Measurements from ENCODE around the gene CCNYL1. TPM values are rescaled to one million over a fixed set of nuclear protein-coding genes. Genes with fewer than 3 reads are reported as not detected.
"Not testable (repeated sequence)": the region's sequence is repeated elsewhere in the genome, so short reads cannot be mapped to it uniquely, and the experiment has no call there.

Gene CCNYL1
- total RNA-seq, 1 experiment from 2014 or later = 21.8 TPM

- H3K79me2 ChIP-seq (ENCODE audit: low read depth) = no peaks in the 10 kb centered on the region
- TF ChIP-seq EZH2 (IDR thresholded peaks at IDR 0.05; ENCODE audit: low read depth) (no peak), CTCF (conservative IDR thresholded peaks at IDR 0.05) (no peak)
- H3K9me3 ChIP-seq (ENCODE audit: insufficient read depth, low read depth) = no peaks in the 10 kb centered on the region
- H3K9me2 ChIP-seq (ENCODE audit: insufficient read depth) = no peaks in the 10 kb centered on the region
- no peak overlapping the region for H3K27ac ChIP-seq
- peaks cover 6% of the 10 kb centered on the region; the same call in 1 of the 2 replicates for H3F3A ChIP-seq (ENCODE audit: insufficient read depth, low read depth)
- CTCF ChIA-PET = no interaction called here
- BruUV-seq (replicated peaks) = no TSS peak
- POLR2A ChIA-PET (ENCODE audit: unreplicated experiment) = interaction anchor here (0.6 kb wide), 1 partner anchor 952 kb away, joined by 4 read pairs; no protein-coding TSS in a partner anchor
- no peaks in the 10 kb centered on the region for H4K20me1 ChIP-seq (ENCODE audit: insufficient read depth)
- no peak overlapping the region for H3K4me2 ChIP-seq
- H3K27me3 ChIP-seq (ENCODE audit: insufficient read depth, low read depth) = no peaks in the 10 kb centered on the region
- no peaks in the 10 kb centered on the region for H3K36me3 ChIP-seq (ENCODE audit: low read depth)
- DNase-seq = no peak
- no peak overlapping the region for H2AFZ ChIP-seq
- intact Hi-C loops (cut with micrococcal nuclease; ENCODE audit: unreplicated experiment) = no loop called here
- no peaks in the 10 kb centered on the region for H3K4me1 ChIP-seq (replicated peaks; ENCODE audit: insufficient read depth)
- H3K4me3 ChIP-seq = no peak overlapping the region
These were observed 46.6 kb downstream of the CCNYL1 start for GRCh38 chr2:207758025-207758424.

GRCh38 chr2:207759890-207760289 is 48.5 kb downstream of the CCNYL1 start:
- BruUV-seq (replicated peaks) = no TSS peak
- ChIA-PET POLR2A (ENCODE audit: unreplicated experiment) (interaction anchor here (0.5 to 0.7 kb wide), 2 partner anchors 73 to 280 kb away, joined by 8 to 38 read pairs; no protein-coding TSS in a partner anchor), CTCF (no interaction called here)
- no peak for DNase-seq
- Histone ChIP-seq H4K20me1 (ENCODE audit: insufficient read depth) (no peaks in the 10 kb centered on the region), H3K4me3 (no peak overlapping the region), H3K4me1 (replicated peaks; ENCODE audit: insufficient read depth) (no peaks in the 10 kb centered on the region), H3K9me2 (ENCODE audit: insufficient read depth) (no peaks in the 10 kb centered on the region), H3K27me3 (ENCODE audit: insufficient read depth, low read depth) (no peaks in the 10 kb centered on the region), H3K79me2 (ENCODE audit: low read depth) (peaks cover 14% of the 10 kb centered on the region; the same call in 1 of the 2 replicates), H2AFZ (no peak overlapping the region), H3K4me2 (no peak overlapping the region), H3K9me3 (ENCODE audit: insufficient read depth, low read depth) (no peaks in the 10 kb centered on the region), H3K36me3 (ENCODE audit: low read depth) (no peaks in the 10 kb centered on the region), H3K27ac (no peak overlapping the region), H3F3A (ENCODE audit: insufficient read depth, low read depth) (peaks cover 4% of the 10 kb centered on the region; the same call in 1 of the 2 replicates)
- intact Hi-C loops (cut with micrococcal nuclease; ENCODE audit: unreplicated experiment) = no loop called here
- TF ChIP-seq EZH2 (IDR thresholded peaks at IDR 0.05; ENCODE audit: low read depth) = no peak

GRCh38 chr2:207760453-207760852 is 49.0 kb downstream of the CCNYL1 start:
- intact Hi-C loops (cut with micrococcal nuclease; ENCODE audit: unreplicated experiment) = no loop called here
- Histone ChIP-seq H3K36me3 (ENCODE audit: low read depth) (no peaks in the 10 kb centered on the region), H3K27ac (no peak overlapping the region), H4K20me1 (ENCODE audit: insufficient read depth) (no peaks in the 10 kb centered on the region), H3K79me2 (ENCODE audit: low read depth) (peaks cover 20% of the 10 kb centered on the region), H3K27me3 (ENCODE audit: insufficient read depth, low read depth) (no peaks in the 10 kb centered on the region), H3F3A (ENCODE audit: insufficient read depth, low read depth) (no peaks in the 10 kb centered on the region), H3K4me3 (no peak overlapping the region), H3K4me1 (replicated peaks; ENCODE audit: insufficient read depth) (peaks cover 4% of the 10 kb centered on the region; the same call in 1 of the 2 replicates), H2AFZ (no peak overlapping the region), H3K4me2 (no peak overlapping the region), H3K9me2 (ENCODE audit: insufficient read depth) (no peaks in the 10 kb centered on the region), H3K9me3 (ENCODE audit: insufficient read depth, low read depth) (no peaks in the 10 kb centered on the region)
- BruUV-seq (replicated peaks) = no TSS peak
- CTCF ChIA-PET = no interaction called here
- POLR2A ChIA-PET (ENCODE audit: unreplicated experiment) = interaction anchor here (0.5 kb wide), 1 partner anchor 280 kb away, joined by 8 read pairs; no protein-coding TSS in a partner anchor
- no peak for DNase-seq
- TF ChIP-seq EZH2 (IDR thresholded peaks at IDR 0.05; ENCODE audit: low read depth) (no peak), CTCF (conservative IDR thresholded peaks at IDR 0.05) (no peak)

- H4K20me1 ChIP-seq (ENCODE audit: insufficient read depth); H3F3A ChIP-seq (ENCODE audit: insufficient read depth, low read depth); CTCF ChIA-PET; H3K27me3 ChIP-seq (ENCODE audit: insufficient read depth, low read depth); intact Hi-C loops (cut with micrococcal nuclease; ENCODE audit: unreplicated experiment); H3K4me3 ChIP-seq; H3K27ac ChIP-seq; H3K4me2 ChIP-seq; H3K9me2 ChIP-seq (ENCODE audit: insufficient read depth); BruUV-seq (replicated peaks); H3K36me3 ChIP-seq (ENCODE audit: low read depth); H2AFZ ChIP-seq; H3K9me3 ChIP-seq (ENCODE audit: insufficient read depth, low read depth); DNase-seq; POLR2A ChIA-PET (ENCODE audit: unreplicated experiment): not testable (repeated sequence)
- H3K4me1 ChIP-seq (replicated peaks; ENCODE audit: insufficient read depth) = peaks cover 11% of the 10 kb centered on the region
- peaks cover 26% of the 10 kb centered on the region for H3K79me2 ChIP-seq (ENCODE audit: low read depth)
These were observed 50.0 kb downstream of the CCNYL1 start for GRCh38 chr2:207761426-207761825.

Data from PC-9 (cell line).